Erythroblast (primary cell): ENCODE data around the gene TAS2R42.

Experiments used
- GATA1 ChIP-seq: IDR thresholded peaks from 2 replicates; pipeline ENCODE4 v1.6.1; 2011; ENCODE audit warnings: low read depth, mild to moderate bottlenecking, control low read depth, low read length, moderate library complexity
- POLR2A ChIP-seq: IDR thresholded peaks from 2 replicates; pipeline ENCODE4 v1.6.1; 2011; ENCODE audit warnings: mild to moderate bottlenecking, low read length

GRCh38 chr12:11152725-11153124 lies 34.0 kb downstream of the TAS2R42 start:
- TF ChIP-seq POLR2A (no peak), GATA1 (no peak)
